Kidney tubule cell (primary cell): ENCODE results near the gene FBF1.
A peak's percentile ranks its signal among the peaks of the same experiment; 100 is the strongest.
"Not testable (repeated sequence)": the region's sequence is repeated elsewhere in the genome, so short reads cannot be mapped to it uniquely, and the experiment has no call there.

Experiments
- DNase-seq: peaks from one replicate; pipeline ENCODE4 v3.0.0-alpha.2; 2018; ENCODE audit warnings: low spot score

Gene FBF1

DNA sequence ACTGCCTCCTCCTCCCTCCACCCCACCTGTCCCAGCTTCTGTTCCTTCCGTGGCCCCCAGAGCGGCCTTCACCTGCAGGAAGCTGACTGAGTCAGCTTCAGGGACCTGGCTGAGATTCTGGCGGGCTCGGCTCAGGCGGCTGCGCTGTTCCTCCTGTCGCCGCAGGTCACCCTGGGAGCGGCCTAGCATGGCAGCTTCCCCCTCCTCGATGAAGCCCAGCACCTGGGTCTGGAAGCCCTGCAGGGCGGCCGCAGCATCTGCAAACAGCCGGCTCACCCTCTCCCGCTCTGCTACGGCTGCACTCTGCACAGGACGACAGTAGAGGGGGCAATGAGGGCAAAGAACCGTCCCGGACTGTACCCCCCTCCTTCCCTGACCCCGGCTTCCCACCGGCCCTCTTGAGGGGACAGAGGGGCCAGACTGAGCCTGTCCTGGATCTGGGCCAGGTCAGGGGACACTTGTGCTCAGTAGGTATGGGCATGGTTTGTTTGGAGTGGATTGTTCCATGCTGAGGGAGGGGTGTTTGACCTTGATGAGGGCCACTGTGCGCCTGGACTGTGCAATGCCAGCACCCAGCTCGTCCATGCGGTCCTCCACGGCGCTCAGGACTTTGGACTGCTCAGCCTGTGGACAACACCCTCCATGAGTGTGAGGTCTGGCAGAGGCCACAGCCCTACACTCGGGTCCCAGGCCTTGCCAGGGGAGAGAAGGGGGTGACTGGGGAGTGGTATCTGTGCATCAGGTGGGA lies 64.5 kb downstream of the FBF1 start:
- DNase-seq, result peak; percentile 96

GRCh38 chr17:75875940-75876189 lies 65.0 kb downstream of the FBF1 start:
- no peak for DNase-seq

- no peak for DNase-seq
Measured at GRCh38 chr17:75875182-75875939, 65.5 kb downstream of the FBF1 start.

- no peak for DNase-seq
Measured at GRCh38 chr17:75874323-75875181, 66.3 kb downstream of the FBF1 start.

DNA sequence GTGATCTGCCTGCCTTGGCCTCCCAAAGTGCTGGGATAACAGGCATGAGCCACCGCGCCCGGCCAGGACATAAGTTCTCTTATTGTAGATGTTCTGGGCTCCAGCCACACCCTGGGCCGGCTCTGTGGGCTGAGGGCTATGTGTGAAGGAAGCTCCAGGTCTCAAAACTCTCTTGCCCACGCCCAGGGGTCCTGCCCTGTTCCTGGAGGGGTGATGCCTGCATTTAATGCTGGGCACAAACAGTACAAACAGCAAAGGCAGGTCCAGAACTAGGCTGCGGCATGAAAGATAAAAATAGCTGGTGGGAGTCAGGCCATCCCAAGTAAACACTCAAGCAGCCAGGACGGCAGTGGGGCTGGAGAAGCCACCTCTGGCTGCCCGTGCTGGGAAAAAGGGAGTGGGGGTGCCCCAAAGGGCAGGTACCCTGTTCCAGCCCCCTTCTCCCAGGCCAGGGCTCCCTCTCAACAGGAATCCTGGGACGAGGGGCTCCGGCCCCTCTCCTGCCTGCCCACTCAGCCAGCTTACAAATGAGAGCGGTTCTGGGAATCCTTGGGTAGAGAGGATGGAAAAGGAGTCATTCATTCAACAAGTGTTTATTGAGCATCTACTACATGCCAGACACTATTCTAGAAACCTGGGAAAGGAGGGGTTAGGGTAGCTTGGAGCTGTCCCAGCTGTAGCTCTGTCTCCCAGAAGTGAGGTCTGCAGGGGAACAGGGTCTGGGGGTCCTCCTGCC lies 67.1 kb downstream of the FBF1 start:
- no peak for DNase-seq

GRCh38 chr17:75872434-75873351 lies 68.1 kb downstream of the FBF1 start:
- peak; percentile 90 for DNase-seq

GRCh38 chr17:75870228-75870627 lies 70.6 kb downstream of the FBF1 start:
- DNase-seq, result not testable (repeated sequence)

- no peak for DNase-seq
Measured at GRCh38 chr17:75869282-75870141, 71.3 kb downstream of the FBF1 start.

GRCh38 chr17:75868730-75869281 lies 72.0 kb downstream of the FBF1 start:
- not testable (repeated sequence) for DNase-seq

DNA sequence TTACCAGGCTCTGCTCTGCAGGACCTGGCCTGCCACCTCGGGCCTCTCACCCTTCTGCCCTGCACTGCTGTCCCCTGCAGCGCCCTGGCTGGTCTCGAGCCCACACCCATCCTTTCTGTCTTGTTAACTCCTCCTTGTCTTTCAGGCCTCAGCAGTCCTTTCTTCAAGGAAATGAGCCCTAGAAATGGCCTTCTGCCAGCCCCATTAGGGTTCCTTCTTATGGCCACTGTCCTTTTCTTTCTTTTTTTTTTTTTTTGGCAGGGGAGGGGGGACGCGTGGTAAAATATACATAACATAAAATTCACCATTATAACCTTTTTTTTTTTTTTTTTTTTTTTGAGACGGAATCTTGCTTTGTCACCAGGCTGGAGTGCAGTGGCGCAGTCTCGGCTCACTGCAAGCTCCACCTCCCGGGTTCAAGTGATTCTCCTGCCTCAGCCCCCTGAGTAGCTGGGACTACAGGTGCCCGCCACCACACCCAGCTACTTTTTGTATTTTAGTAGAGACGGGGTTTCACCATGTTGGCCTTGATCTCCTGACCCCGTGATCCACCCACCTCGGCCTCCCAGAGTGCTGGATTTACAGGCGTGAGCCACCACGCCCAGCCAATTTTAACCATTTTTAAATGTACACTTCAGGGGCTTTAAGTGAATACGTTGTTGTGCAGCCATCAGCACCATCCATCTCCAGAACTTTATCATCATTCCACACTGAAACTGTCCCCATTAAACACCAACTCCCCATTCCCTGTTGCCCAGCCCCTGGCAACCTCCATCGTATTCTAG lies 75.2 kb downstream of the FBF1 start:
- DNase-seq, result not testable (repeated sequence)

DNA sequence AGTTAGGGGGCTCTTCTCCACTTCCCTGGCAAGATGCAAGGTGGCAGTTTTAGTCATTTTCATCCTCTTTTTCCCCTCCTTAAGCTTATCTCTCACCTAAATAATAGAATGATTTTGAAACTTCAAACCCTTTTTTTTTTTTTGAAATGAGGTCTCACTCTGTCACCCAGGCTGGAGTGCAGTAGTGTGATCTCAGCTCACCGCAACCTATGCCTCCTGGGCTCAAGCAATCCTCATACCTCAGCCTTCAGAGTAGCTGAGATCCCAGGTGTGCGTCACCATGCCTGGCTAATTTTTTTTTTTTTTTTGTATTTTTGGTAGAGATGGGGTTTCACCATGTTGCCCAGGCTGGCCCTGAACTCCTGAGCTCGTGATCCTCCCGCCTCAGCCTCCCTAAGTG lies 76.0 kb downstream of the FBF1 start:
- not testable (repeated sequence) for DNase-seq

DNA sequence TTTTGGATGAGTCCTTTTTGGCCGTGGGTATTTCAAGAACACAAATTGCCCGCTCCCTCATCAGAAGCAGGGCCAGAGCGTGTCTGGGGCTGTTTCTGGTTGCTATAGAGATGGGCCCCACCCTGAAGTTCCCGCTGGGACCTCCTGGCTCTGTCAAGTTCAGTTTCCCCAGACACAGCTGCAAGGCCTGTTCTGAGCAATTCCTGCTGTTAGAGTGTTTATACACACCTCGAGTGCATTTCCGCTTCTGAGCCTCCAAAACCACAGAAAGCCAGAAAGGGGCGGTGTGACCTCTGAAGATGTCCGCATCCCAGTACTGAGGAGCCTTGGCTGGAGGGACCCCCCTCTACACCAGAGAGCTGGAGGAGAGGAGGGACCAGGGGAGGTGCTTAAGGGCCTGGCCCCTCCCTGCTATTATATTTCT lies 76.4 kb downstream of the FBF1 start:
- no peak for DNase-seq

- no peak for DNase-seq
Measured at GRCh38 chr17:75861927-75862317, 78.9 kb downstream of the FBF1 start.
